DOHH2 (cell line): ENCODE measurements around the gene MMP19.

Source experiments
- H3F3A ChIP-seq: fragments of 200-600 bp; sonication (generic), shearing (Covaris generic); 2 replicates; pipeline ENCODE4 v1.6.0; 2016; ENCODE audit warnings: antibody characterized with exemption, mild to moderate bottlenecking; ENCODE audit not compliant: control insufficient read depth, insufficient read depth
- H3K27ac ChIP-seq: fragments of 200-600 bp; sonication (generic); 2 replicates; pipeline ENCODE4 v1.5.1; 2014; ENCODE audit warnings: low read depth, mild to moderate bottlenecking, low read length, moderate library complexity
- H3K27me3 ChIP-seq: fragments of 200-600 bp; sonication (generic); 2 replicates; pipeline ENCODE4 v1.6.1; 2014; ENCODE audit warnings: mild to moderate bottlenecking, low read length, mixed read lengths; ENCODE audit not compliant: control insufficient read depth
- H3K36me3 ChIP-seq: fragments of 200-600 bp; sonication (generic); 2 replicates; pipeline ENCODE4 v1.6.1; 2014; ENCODE audit warnings: mild to moderate bottlenecking, low read length, moderate library complexity, mixed read lengths; ENCODE audit not compliant: control insufficient read depth
- H3K4me1 ChIP-seq: fragments of 200-600 bp; sonication (generic); 2 replicates; pipeline ENCODE4 v1.6.1; 2014; ENCODE audit warnings: mild to moderate bottlenecking, low read length, mixed read lengths; ENCODE audit not compliant: control insufficient read depth
- H3K4me2 ChIP-seq: fragments of 200-600 bp; sonication (generic); 2 replicates; pipeline ENCODE4 v1.6.0; 2014; ENCODE audit warnings: mild to moderate bottlenecking, low read length, moderate library complexity
- H3K4me3 ChIP-seq: fragments of 200-600 bp; sonication (generic); 2 replicates; pipeline ENCODE4 v1.5.1; 2014; ENCODE audit warnings: mild to moderate bottlenecking, low read length, mixed read lengths
- H3K79me2 ChIP-seq: fragments of 200-600 bp; sonication (generic); 2 replicates; pipeline ENCODE4 v1.6.1; 2014; ENCODE audit warnings: mild to moderate bottlenecking, low read length, mixed read lengths; ENCODE audit not compliant: control insufficient read depth
- H3K9me2 ChIP-seq: fragments of 200-600 bp; sonication (generic); replicated peaks from 2 replicates; pipeline ENCODE4 v1.6.1; 2014; ENCODE audit warnings: mild to moderate bottlenecking, low read length, mixed read lengths; ENCODE audit not compliant: control insufficient read depth
- H3K9me3 ChIP-seq: fragments of 200-600 bp; sonication (generic); 2 replicates; pipeline ENCODE4 v1.6.1; 2014; ENCODE audit warnings: antibody characterized with exemption, low read length, mixed read lengths; ENCODE audit not compliant: control insufficient read depth, insufficient read depth
- H4K20me1 ChIP-seq: fragments of 200-600 bp; sonication (generic); 2 replicates; pipeline ENCODE4 v1.6.0; 2014; ENCODE audit warnings: low read depth, mild to moderate bottlenecking, antibody characterized with exemption, low read length, moderate library complexity; ENCODE audit not compliant: control insufficient read depth, insufficient read depth
- CTCF ChIP-seq: fragments of 200-600 bp; sonication (generic); IDR thresholded peaks from one replicate; pipeline ENCODE4 v1.5.1; 2014; ENCODE audit warnings: antibody characterized with exemption, mild to moderate bottlenecking, low read depth, low read length; ENCODE audit not compliant: poor library complexity, severe bottlenecking
- EZH2phosphoT487 ChIP-seq: fragments of 200-600 bp; sonication (generic); IDR thresholded peaks from 2 replicates; pipeline ENCODE4 v1.6.1; 2017; ENCODE audit warnings: borderline replicate concordance, mild to moderate bottlenecking, antibody characterized with exemption, low read length, moderate library complexity, mixed read lengths

Gene MMP19

GRCh38 chr12:55849616-55850343, 7.0 kb upstream of the MMP19 start:
- no peaks in the 10 kb centered on the region for H3F3A ChIP-seq
- no peaks in the 10 kb centered on the region for H4K20me1 ChIP-seq
- no peaks in the 10 kb centered on the region for H3K9me3 ChIP-seq
- H3K27me3 ChIP-seq = peaks cover 38% of the 10 kb centered on the region
- TF ChIP-seq CTCF (no peak), EZH2phosphoT487 (no peak)
- no peaks in the 10 kb centered on the region for H3K4me1 ChIP-seq
- H3K9me2 ChIP-seq = no peaks in the 10 kb centered on the region
- H3K27ac ChIP-seq = no peak overlapping the region
- no peak overlapping the region for H3K4me2 ChIP-seq
- H3K4me3 ChIP-seq = no peak overlapping the region
- H3K36me3 ChIP-seq = no peaks in the 10 kb centered on the region
- no peaks in the 10 kb centered on the region for H3K79me2 ChIP-seq

GRCh38 chr12:55847603-55848291, 5.0 kb upstream of the MMP19 start:
- H3K27me3 ChIP-seq = peaks cover 40% of the 10 kb centered on the region
- no peak overlapping the region for H3K4me2 ChIP-seq
- H3F3A ChIP-seq = no peaks in the 10 kb centered on the region
- H3K9me2 ChIP-seq = no peaks in the 10 kb centered on the region
- H3K36me3 ChIP-seq = no peaks in the 10 kb centered on the region
- H3K4me3 ChIP-seq = no peak overlapping the region
- no peaks in the 10 kb centered on the region for H3K4me1 ChIP-seq
- H3K9me3 ChIP-seq = no peaks in the 10 kb centered on the region
- TF ChIP-seq EZH2phosphoT487 = no peak
- TF ChIP-seq CTCF = no peak
- H3K27ac ChIP-seq = no peak overlapping the region
- H4K20me1 ChIP-seq = no peaks in the 10 kb centered on the region
- H3K79me2 ChIP-seq = no peaks in the 10 kb centered on the region

- Histone ChIP-seq H3K36me3 (no peaks in the 10 kb centered on the region), H3K9me2 (no peaks in the 10 kb centered on the region), H3K27me3 (peaks cover 40% of the 10 kb centered on the region), H3F3A (no peaks in the 10 kb centered on the region), H3K27ac (no peak overlapping the region), H3K9me3 (no peaks in the 10 kb centered on the region), H3K4me3 (no peak overlapping the region), H3K4me1 (no peaks in the 10 kb centered on the region), H3K4me2 (no peak overlapping the region), H4K20me1 (no peaks in the 10 kb centered on the region), H3K79me2 (no peaks in the 10 kb centered on the region)
- TF ChIP-seq CTCF (no peak), EZH2phosphoT487 (no peak)
Measured at GRCh38 chr12:55847033-55847432, 4.3 kb upstream of the MMP19 start.
